ENCODE data around the gene MAGED1.
"Not testable (repeated sequence)": the region's sequence is repeated elsewhere in the genome, so short reads cannot be mapped to it uniquely, and the experiment has no call there.

MAGED1 gene

DNA sequence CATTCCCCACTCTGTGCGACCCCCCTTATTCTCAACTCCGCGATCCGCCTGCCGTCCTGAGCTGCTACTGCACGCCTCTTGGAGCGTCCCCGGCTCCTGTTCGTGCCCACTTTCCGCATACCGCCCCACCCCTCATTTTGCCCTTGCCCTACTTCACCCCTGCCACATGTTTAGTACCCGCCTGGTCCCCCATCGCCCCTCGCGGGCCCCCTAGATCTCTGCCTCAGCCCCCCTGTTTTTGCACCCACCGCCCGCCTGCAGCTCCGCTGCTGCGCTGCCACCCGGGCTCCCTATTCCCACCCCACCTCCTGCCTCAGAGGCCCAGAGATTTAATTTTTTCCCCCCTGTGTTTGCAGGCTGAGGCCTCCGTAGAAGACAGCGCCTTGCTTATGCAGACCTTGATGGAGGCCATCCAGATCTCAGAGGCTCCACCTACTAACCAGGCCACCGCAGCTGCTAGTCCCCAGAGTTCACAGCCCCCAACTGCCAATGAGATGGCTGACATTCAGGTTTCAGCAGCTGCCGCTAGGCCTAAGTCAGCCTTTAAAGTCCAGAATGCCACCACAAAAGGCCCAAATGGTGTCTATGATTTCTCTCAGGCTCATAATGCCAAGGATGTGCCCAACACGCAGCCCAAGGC is 1.4 kb downstream of the MAGED1 start:
- no peak for DNase-seq (ENCODE audit: low read depth)

DNA sequence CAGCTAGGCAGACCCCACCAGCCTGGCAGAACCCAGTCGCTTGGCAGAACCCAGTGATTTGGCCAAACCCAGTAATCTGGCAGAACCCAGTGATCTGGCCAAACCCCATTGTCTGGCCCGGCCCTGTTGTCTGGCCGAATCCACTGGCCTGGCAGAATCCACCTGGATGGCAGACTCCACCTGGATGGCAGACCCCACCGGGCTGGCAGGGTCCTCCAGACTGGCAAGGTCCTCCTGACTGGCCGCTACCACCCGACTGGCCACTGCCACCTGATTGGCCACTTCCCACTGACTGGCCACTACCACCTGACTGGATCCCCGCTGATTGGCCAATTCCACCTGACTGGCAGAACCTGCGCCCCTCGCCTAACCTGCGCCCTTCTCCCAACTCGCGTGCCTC is 3.2 kb downstream of the MAGED1 start:
- DNase-seq (ENCODE audit: low read depth) = no peak

DNA sequence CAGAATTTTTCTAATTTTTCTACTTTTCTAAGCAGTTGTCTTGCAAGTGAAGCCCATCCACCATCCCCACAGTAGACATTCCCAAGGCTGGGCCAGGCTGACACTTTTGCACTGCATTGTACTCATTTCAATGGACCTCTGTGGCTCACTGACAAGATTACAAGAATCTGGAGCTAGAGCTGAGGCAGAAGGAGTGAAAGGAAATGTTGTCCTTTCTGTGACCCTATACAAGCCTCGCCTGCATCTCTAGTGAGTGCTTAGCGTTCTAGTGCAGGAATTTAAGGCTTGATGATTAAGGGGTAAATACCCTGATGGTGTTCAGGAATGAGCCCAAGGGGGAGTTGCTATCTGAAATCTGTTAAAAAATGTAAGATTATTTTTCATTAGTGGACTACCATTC is 6.3 kb downstream of the MAGED1 start:
- DNase-seq (ENCODE audit: low read depth) = no peak

DNA sequence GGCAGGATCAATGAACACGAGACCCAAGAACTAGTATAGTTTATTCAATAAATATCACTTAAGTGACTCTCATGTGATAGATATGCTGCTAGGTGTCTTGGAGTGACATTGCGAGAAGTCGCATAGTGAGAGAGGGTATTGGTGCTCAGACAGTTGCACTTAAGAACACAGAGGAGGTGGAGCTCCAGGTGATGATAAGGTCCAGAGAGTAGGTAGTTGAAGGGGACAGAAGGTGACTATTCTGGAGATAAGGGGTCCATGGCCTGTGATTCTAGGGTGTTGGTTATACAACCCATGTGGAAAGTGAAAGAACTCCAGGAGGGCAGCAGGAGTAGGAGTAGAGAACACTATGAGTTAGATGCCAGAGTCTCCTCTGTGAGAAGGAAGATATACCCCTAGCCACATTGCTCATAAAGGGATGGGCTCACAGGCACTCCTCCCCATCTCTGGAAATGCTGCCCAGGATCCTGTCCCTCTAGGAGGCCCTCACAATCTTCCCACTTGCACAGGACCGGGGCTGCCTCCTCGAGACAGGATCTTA is 9.2 kb downstream of the MAGED1 start:
- DNase-seq (ENCODE audit: low read depth) = no peak

DNA sequence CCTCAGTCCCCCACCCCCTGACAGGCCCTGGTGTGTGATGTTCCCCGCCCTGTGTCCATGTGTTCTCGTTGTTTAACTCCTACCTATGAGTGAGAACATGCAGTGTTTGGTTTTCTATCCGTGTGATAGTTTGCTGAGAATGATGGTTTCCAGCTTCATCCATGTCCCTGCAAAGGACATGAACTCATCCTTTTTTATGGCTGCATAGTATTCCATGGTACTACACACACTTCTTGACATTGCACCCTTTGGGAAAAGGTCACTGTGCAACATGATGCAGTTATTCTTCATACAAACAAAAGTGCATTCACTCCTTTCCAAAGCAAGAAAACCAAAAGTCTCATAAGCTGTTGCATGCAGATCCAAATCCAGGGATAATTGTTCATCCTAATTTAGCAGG is 11.7 kb downstream of the MAGED1 start:
- DNase-seq (ENCODE audit: low read depth) = not testable (repeated sequence)

DNA sequence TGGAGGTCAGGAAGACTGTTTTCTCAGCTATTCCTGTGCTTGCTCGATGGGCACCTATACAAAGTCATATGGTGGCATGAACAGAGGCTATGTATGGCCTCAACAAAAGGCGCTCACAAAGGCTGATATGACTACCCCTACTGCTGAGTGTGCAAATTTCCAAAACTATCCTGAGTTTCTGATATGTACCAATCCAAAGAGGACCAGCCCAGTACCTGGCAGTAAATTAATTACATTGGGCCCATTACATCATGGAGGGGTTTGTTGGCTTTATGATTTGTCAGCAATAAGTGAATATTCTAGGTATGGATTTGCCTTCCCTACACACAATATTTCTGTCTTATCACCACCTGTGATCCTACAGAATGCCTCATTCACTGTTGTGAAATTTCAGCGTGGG is 12.3 kb downstream of the MAGED1 start:
- DNase-seq (ENCODE audit: low read depth) = no peak

DNA sequence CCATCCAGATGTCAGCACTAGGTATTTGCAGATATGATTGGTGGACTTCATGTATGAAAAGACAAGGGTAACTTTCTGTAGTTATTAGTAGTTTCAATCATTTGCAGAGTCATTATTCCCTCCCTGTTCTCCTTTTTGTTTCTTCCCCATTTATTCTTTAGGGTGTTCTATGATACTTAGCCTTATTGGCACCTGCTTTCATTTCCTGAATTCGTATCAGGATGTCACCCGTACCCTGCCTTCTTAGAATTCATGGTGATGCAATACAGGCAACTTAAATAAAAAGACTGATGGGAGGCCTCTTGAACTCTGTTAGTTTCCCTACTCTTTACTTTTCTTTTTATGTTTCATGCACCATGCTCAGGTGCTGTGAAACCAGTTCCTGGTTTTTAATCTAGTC is 24.2 kb downstream of the MAGED1 start:
- DNase-seq (ENCODE audit: low read depth) = no peak

DNA sequence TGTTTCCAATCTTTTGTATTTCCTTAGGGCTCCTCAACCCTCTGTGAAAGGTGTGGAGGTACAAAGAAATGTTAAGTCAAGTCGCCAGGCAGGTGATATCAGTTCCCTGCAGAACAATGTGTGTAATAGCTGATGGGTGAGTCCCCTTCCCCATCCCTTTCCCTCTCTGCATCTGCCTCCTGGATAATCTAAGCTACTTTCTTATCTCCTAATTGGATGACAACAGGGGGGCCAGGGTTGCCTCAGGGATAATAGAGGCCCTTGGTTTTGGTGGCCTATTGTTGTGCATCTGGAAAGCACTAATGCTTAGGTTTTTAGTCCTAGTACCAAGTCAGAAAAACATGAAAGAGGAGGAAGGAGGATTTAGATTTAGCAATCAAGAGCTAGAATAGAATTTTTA is 29.1 kb downstream of the MAGED1 start:
- no peak for DNase-seq (ENCODE audit: low read depth)

DNA sequence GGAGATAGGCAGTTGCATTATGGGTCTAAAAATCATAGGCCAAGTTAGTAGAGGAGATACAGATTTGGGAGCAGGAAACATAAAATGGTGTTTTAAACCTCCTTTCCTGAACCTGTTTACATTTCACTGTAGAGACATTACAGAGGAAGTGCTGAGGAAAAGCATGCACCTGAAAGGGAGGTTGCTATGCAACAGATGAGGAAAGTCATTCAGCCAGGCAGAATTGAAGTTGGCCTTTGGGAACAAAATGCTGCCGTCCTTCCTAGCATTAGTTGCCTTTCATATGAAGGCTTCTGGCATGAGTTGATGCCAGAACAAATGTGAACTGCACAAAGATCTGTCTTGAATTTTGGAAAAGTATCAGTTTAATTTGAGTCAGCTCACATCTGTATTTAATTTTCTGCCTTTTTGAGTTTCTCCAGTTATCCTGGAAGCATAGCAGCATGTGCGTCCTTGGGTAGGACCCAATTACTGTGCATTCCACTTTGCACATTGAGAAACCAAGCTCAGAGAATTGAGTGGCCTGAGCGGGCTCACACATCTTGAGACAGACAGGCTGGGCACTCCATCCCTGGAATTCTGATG is 38.2 kb downstream of the MAGED1 start:
- DNase-seq (ENCODE audit: low read depth) = no peak
